HG02870 (cell line): ENCODE measurements around the gene ORC5.
"Not testable (repeated sequence)": the region's sequence is repeated elsewhere in the genome, so short reads cannot be mapped to it uniquely, and the experiment has no call there.

Experiments used
- ATAC-seq: cut with Tn5 transposase; IDR thresholded peaks from one replicate; pipeline ENCODE4 v1.9.1; 2021; ENCODE audit warnings: mild to moderate bottlenecking, moderate library complexity; ENCODE audit not compliant: unreplicated experiment

ORC5 gene

DNA sequence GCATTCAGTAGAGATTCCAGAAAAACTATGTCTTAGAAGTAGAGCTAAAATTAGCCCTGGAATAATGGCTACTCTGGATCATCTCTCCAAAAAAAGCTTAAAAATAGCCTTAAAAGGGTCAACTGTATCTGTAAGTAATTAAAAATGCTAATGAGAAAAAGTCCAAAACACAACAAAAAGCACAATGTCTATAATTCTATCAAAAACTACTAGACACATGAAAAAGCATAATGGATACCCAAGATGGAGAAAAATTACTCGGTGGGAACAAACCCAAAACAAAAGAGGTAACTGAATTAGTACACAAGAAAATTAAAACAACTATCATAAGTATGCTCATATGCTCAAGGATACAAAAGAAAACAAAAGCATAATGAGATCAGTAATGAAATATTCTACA is 15.4 kb downstream of the ORC5 start:
- ATAC-seq: no peak

DNA sequence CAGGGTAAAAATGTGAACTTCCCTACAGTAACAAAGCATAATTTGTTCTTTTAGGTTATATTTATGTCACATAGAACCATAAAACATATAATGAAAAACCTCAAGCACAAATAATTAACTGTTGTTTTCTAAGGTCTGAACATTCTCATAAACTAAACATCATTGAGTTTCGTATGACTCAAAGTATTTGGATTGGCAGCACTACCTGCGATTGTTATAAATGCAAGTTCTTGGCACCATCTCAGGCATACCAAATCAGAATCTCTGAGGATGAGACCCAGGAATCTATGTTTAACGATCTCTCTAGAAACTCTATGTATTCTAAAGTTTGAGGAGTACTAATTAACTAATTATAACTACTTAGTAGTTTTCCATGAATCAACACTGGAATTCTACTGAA is 22.5 kb downstream of the ORC5 start:
- ATAC-seq: no peak

DNA sequence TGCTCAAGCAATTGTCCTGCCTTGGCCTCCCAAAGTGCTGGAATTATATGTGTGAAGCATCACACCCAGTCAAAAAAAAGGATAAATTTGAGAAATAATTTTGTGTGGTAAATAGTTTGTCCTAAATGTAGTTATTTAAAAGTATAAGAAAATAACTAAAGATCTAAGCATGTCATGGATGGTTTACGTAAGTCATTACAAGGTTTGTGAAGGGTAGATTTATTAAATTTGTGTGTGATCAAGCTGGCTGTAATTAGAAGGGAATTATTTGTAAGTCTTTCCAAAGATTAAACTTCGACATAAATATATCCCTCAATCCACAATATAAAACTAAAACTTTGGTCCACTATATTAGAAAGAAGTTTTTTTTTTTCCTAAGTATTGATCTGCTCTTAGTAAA is 28.6 kb downstream of the ORC5 start:
- ATAC-seq: no peak

DNA sequence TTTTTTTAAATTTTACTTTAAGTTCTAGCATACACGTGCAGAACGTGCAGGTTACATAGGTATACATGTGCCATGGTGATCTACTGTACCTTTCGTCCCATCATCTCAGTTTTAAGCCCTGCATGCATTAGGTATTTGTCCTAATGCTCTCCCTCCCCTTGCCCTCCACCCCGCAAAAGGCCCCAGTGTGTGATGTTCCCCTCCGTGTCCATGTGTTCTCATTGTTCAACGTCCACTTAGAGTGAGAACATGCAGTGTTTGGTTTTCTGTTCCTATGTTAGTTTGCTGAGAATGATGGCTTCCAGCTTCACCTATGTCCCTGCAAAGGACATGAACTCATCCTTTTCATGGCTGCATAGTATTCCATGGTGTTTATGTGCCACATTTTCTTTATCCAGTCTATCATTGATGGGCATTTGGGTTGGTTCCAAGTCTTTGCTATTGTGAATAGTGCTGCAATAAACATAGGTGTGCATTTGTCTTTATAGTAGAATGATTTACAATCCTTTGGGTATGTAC is 30.2 kb downstream of the ORC5 start:
- ATAC-seq: not testable (repeated sequence)

DNA sequence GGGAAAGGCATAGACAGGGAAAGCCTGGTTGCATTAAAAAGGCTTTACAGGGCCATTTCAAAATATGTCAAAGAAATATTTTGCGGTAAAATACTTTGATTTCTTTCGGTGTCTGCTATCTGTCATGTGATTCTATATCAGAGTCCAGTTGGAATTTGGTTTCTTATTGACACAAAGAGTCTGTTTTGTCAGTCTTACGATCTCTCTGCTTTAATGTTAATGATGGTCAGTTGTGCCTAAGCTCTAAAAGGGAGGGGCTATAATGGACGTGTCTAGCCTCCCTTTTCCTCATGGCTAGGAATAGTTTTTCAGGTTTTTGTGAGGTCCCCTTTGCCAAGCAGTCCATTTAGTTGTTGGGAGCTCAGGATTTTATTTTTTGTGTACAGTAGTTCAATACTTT is 31.5 kb downstream of the ORC5 start:
- ATAC-seq: no peak

DNA sequence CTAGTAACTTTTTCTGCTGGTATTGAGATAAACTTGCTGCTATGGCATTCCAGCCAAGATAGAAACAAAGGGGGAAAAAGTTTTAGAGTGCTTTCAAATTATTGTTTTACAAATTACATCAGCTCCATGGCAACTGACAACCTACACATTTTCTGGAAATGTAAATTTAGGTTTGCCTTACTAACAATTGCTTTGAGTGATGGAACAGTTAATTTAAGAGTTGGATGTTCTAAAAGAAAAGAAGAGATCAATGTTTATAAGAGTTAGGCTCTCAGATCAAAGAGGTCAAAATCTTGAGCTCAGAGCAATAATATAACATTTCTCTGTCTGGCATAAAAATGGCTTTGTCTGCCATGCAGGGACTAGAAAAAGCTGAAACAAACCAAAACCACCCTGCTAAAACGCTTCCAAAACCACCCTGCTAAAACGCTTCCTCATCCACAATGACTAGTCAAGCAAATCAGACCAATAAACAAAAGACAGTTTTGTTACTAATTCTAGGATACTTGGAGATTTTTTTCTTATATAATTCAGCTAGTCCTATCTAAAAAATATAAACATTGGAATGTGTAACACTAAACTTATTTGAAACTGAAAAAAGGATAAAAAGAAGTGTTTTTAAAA is 32.3 kb downstream of the ORC5 start:
- no peak for ATAC-seq

DNA sequence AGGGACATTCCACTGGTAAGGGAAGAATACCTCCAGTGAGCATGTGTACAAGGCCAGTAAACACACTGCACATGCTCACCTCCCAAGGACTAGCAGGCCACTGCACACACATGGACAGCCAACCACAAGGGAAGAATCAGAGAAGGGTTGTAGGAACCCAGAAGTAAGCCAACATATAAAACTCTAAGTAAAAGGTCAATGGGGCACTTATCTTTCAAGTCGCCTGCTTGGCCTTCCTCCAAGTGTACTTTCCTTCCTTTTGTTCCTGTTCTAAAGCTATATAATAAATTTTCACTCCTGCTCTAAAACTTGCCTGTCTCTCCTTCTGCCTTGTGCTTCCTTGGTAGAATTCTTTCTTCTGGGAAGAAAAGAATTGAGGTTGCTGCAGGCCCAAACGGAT is 33.0 kb downstream of the ORC5 start:
- no peak for ATAC-seq

DNA sequence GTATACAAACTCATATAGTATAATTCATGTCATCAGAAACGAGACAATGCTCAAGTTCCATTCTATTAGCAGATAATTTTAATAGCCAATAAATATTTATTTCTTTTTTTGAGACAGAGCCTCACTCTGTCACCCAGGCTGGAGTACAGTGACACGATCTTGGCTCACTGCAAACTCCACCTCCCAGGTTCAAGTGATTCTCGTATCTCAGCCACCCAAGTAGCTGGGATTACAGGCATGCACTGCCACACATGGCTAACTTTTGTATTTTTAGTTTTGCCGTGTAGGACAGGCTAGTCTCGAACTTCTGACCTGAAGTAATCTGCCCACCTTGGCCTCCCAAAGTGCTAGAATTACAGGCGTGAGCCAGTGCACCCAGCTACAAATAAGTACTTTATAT is 45.7 kb downstream of the ORC5 start:
- no peak for ATAC-seq

DNA sequence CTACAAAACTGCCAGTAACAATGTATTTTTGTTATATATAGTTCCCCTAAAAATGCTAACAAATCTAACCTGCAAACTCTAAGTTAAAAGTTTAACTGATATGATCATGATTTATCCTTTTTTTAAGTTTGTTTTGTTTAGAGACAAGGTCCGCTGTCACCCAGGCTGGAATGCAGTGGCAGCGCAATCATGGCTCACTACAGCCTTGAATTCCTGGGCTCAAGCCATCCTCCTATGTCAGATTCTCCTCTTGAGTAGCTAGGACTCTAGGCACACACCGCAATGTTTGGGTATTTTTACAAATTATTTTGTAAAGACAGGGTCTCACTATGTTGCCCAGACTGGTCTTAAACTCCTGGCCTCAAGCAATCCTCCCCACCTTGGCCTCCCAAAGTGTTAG is 46.6 kb downstream of the ORC5 start:
- ATAC-seq: no peak

DNA sequence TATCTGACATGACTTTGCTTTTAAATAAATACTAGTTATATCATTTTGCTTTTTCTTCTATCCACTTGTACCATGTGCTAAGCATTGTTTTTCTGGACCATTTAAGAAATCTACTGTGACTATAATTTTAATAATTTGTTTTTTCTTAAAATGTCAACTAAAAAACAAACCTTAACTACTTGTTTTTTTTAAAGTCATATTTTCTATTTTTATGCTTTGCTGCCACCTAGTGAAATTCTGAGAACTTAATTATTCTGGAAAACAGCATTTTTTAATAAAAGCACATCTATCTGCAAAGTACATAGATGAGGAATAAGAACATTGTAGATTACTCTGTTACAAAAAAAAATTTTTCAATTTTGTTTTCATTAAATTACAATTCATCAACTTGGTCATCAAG is 47.4 kb downstream of the ORC5 start:
- no peak for ATAC-seq

DNA sequence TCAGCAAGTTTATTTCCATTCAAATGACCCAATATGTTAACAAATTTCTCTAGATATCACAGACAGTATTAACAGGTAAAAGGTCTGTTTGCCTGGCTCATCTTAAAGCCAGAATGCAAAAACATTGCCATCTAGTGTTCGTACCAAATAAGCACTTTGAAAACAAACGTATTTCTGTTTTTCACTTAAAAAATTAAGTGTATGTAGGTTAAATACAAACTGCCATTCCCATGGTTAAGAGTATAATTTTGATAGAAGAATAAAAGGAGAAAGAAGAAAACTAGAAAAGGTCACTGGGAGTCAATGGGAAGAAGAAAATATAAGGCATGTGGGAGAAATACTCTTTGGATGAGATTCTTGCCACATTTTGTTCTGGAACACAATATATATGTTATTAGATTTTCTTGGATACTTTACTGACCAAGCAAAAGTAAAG is 51.0 kb downstream of the ORC5 start:
- no peak for ATAC-seq

DNA sequence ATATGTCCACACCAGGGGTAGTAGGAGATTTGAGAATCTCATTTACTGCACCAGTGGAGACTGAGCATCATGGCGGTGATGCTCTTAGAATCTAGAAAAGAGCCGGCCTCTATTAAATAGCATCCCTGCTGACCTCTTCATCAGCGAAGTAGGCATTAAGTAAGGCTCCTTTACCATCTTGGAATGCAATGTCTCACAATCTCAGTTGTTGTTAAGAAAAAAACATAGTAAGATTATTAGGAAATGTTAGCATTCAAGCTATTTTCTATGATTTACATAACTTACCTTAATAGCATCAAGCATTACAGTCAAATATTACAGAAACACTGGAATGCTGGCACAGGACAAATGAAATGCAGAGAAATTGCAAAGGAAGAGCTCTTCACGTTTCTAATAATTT is 54.5 kb downstream of the ORC5 start:
- ATAC-seq: no peak

DNA sequence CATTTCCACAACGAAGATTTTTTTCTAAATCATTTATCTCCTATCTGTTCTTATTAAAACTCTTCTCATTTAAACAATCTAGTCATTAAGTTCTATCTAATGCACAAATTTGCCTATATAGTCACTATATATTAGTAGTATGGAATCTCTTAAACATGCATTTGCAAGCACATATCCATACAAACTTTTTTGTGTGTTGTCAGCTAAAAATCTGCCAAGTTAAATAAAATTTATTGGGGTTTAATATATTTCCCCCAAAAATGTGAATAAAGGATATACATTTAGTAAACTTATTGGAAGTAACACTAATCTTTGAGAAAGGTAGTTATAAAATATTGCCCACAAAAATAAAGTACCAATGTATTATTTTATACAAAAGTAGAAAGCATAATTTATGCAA is 55.3 kb downstream of the ORC5 start:
- no peak for ATAC-seq

DNA sequence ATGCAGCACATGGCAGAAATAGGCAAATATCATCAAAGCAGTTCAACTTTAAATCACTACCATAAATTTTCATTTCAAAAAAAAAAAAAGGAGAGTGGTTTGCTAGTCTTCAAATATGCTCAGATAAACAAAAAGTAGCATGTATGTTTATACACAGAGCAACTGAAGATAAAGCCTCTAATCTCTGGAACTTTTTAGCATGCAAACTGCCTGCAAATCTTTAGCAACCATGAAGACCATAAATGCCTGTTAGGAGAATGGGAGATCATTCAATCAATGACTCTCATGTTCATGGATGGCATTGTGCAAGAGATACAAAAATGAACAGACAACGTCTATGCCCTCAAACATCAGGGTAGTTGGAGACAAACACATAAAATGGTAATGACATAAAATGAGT is 57.3 kb downstream of the ORC5 start:
- ATAC-seq: no peak

DNA sequence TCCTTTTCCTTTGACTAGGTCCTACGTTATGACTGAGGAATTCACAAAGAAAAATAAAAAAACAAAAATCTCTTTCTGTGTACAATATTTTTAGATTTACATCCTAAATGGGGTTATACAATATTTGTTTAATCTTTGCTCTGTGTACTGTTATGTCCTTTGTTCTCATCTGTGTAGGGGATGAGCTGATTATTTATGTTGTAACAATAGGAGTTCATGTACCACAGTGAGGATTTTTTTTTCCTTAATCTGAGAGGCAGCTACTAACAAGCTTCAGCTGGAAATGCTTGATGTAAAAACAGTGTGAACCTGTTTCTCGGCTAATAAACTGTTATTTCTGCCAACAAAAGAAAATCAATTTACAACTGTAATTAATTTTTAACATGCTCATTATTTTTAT is 58.0 kb downstream of the ORC5 start:
- ATAC-seq: no peak

DNA sequence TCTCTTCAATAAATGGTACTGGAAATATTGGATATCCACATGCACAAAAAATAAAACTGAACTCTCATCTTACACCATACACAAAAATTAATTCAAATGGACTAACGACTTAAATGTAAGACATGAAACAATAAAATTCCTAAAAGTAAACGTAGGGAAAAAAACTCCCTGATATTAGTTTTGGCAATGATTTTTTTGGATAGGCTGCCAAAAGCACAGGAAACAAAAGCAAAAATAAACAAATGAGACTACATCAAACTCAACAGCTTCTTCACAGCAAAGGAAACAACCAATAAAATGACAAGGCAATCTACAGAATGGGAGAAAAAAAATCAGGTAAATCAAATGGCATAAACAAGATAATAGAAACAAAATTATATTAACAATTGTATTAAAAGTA is 65.7 kb downstream of the ORC5 start:
- no peak for ATAC-seq

DNA sequence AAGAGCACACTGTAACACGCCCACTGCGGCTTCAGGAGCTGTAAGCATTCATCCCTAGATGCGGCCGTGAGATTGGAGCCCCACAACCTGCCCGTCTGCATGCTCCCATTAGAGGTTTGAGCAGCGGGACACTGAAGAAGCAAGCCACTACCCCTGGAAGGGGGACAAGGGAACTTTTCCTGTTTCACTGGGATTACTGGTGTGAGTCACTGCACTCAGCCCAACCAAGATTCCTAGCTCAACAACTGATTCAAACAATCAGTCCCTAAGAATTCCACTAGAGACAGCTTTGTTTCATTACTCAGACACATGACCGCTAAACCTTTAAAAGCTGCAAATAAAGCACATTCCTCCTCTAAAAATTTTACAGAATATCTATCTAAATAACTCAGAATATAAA is 69.8 kb downstream of the ORC5 start:
- ATAC-seq: no peak

DNA sequence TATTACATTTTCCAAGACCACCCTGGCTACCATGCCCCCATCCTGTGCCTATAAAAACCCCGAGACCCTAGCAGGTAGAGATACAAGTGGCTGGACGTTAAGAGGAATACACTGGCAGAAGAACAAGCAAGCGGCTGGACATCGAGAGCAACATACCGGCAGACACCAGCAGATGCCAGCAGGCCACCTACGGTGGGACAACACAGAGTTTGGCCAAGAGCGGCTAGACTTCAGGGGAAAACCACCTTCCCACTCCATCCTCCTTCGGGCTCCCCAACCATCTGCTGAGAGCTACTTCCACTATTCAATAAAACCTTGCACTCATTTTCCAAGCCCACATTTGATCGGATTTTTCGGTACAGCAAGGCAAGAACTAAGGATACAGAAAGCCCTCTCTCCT is 70.3 kb downstream of the ORC5 start:
- no peak for ATAC-seq

DNA sequence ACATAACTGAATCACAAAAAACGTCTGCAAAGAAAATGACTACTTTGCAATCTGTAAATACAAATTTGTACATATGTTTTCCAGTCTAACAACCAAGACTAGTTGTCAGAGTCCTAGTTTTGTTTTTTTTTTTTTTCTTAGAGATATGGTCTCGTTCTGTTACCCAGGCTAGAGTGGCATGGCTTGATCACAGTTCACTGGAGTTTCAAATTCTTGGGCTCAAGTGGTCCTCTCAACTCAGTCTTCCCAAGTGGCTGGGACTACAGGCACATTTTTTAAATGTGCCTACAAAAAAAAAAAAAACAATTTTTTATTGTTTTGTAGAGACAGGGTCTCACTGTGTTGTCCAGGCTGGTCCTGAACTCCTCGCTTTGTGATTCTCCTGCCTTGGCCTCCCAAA is 70.8 kb downstream of the ORC5 start:
- no peak for ATAC-seq

DNA sequence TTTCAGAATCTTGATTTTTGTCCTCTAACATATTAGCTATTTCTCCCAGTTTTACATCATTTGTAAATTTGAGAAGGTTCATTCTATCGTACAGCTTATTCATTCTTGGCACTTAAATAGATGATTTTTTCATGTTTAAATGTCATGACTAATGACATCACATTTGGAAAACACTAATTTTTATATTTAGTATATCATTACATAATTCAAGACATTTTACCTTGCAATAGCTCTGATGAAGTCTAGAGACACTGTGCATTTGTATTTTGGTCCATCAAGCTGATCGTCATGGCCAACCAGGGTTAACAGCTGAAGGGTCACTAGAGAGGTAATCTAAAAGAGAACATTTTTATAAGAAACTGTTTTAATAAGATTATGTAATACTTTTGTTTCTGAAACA is 71.3 kb downstream of the ORC5 start:
- no peak for ATAC-seq

DNA sequence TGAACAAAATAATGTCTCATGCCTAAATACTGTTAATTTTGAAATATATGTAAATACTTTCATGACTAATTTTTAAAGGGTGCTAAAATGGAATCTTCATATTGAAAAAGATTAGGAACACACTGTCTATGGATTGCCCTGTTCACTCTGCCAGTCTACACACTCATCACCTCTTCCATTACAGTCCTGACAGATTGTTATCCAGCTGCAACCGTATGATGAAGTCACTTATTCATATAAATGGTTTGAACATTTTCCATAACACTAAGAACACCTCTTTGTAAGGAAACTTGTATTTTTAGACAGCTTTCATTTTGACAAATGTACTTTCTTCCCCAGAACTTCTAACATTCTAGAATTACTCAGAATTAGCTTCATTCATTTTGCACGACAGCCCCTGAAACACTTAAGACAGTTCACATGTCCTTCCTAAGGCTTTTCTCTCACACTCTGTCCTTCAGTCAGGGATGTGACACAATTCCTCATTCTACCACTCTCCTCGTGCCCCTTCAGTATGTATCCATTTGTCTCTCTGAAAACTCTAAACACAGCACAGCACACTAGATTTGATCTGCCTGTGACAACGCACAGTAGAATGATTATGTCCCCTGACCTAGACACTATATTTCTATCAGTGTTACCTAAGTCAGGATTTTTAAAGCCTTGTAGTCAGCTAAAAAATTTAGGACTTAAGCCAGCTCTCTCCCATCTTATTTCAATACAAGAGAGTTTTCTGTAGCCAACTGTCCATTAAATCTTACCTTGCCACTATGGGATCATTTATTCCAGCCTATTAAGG is 71.9 kb downstream of the ORC5 start:
- peak; percentile 76 for ATAC-seq

DNA sequence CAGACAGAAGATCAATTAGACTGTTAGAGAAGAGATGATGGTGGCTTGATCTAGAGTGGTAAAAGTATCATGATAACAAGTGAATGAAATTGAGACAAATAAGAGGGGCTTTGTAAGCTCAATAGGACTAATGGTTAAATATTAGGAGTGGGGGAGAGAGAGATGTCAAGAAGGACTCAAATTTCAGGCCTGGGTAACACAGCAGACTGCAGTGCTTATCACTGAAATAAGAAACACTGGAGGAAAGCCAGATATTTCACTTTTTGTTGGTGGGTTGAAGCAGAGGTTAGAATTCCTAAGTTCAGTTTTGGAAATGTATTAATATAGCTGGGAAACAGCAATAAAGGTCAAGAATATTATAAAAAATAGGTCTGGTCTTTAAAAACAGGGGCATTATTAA is 74.6 kb downstream of the ORC5 start:
- ATAC-seq: no peak

DNA sequence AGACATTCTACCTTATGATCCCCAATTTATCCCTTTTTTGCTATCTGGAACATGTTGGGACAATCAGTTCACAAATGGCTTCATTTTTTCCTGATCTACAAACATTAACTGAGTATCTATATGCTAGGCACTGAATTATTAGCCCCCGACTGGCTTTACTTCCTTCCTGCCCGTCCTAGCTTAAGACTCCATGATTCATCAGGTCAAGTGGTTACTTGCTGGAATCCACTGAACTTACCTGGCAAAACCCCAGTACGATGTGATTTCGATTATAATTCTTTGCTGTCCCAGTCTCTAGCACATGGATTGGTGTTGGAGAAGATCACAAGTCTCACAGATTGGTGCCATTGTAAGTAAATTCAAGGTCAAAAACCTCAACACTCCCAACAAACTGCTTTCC is 77.1 kb downstream of the ORC5 start:
- ATAC-seq: no peak
